ENCODE data around the gene PRRT2.
"Not testable (repeated sequence)": the region's sequence is repeated elsewhere in the genome, so short reads cannot be mapped to it uniquely, and the experiment has no call there.

DNA sequence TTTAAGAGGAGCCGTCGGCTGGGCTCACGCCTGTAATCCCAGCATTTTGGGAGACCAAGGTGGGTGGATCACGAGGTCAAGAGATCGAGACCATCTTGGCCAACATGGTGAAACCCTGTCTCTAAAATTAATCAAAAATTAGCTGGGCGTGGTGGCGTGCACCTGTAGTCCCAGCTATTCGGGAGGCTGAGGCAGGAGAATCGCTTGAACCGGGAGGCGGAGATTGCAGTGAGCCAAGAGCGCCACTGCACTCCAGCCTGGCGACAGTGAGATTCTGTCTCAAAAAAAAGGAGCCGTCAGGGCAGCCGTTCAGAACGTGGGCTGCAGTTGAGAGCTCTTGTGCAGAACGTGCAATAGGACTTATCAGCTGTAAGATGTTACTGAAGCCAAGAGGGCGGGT lies 18.8 kb upstream of the PRRT2 start:
- TF ChIP-seq, protein P1, sequence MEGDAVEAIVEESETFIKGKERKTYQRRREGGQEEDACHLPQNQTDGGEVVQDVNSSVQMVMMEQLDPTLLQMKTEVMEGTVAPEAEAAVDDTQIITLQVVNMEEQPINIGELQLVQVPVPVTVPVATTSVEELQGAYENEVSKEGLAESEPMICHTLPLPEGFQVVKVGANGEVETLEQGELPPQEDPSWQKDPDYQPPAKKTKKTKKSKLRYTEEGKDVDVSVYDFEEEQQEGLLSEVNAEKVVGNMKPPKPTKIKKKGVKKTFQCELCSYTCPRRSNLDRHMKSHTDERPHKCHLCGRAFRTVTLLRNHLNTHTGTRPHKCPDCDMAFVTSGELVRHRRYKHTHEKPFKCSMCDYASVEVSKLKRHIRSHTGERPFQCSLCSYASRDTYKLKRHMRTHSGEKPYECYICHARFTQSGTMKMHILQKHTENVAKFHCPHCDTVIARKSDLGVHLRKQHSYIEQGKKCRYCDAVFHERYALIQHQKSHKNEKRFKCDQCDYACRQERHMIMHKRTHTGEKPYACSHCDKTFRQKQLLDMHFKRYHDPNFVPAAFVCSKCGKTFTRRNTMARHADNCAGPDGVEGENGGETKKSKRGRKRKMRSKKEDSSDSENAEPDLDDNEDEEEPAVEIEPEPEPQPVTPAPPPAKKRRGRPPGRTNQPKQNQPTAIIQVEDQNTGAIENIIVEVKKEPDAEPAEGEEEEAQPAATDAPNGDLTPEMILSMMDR (IDR thresholded peaks at IDR 0.05) = not testable (repeated sequence)
- TF ChIP-seq POLR2A (IDR thresholded peaks at IDR 0.05) = not testable (repeated sequence)
